Vagina (tissue), 2 donors: ENCODE measurements around the gene G6PC3.

ENCODE experiments used
- POLR2A ChIP-seq, 2 donors: fragments of 450-650 bp; IDR thresholded peaks; one replicate each; pipeline ENCODE4 v1.6.1; 2017; ENCODE audit warnings: antibody characterized with exemption in 2 of 2, mild to moderate bottlenecking in 2 of 2, moderate library complexity in 2 of 2
- POLR2AphosphoS5 ChIP-seq, 2 donors: sonication (generic); formaldehyde crosslinking; IDR thresholded peaks; one replicate each; pipeline ENCODE4 v1.9.0; 2017; ENCODE audit warnings: antibody characterized with exemption in 2 of 2, mild to moderate bottlenecking in 2 of 2, low read depth in 1 of 2; ENCODE audit not compliant: insufficient read depth in 1 of 2
- TF ChIP-seq, protein P1 (sequence below), 3 experiments: fragments of 450-650 bp in 2 of 3; fragments of 200-600 bp in 1 of 3; sonication (generic) in 1 of 3; IDR thresholded peaks; one replicate each; pipeline ENCODE4 v1.5.1; 2017 to 2019; ENCODE audit warnings: antibody characterized with exemption in 3 of 3, mild to moderate bottlenecking in 2 of 3, moderate library complexity in 2 of 3

DNA sequence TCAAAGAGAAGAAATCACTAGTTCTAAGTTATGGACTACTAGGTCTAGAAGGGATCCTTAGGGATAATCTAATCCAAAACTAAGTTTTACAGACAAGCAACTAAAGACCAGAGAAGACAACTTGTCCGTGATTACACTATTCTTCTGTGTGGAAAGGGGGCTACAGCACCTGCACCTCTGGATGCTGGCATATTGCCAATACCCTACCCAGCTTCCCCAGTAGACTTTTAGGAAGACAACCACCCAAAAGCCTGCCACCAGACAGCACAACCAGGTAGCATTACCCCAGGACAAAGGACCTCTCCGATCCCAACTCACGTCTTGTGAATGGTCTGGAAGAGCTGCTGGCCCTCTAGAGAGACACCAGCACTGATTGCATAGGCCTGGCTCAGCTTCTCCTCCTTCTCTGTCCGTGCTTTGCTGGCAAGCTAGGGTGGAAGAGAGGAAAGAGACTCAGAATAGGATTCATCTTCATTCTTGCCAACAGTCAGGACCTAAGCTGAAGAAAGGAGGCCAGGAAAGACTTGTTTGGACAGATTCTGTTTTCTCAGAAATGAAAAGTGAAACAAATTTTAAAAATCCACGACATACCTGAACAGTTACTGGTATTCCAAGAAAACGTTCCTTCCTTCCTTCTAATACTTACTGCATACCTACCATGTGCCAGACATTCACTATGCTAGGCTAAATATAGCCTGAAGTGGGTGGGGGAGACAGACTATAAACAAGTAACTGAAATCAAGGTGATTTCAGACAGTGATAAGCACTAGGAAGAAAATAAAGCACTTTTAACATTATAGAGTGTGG is 30.5 kb upstream of the G6PC3 start:
- TF ChIP-seq, protein P1, sequence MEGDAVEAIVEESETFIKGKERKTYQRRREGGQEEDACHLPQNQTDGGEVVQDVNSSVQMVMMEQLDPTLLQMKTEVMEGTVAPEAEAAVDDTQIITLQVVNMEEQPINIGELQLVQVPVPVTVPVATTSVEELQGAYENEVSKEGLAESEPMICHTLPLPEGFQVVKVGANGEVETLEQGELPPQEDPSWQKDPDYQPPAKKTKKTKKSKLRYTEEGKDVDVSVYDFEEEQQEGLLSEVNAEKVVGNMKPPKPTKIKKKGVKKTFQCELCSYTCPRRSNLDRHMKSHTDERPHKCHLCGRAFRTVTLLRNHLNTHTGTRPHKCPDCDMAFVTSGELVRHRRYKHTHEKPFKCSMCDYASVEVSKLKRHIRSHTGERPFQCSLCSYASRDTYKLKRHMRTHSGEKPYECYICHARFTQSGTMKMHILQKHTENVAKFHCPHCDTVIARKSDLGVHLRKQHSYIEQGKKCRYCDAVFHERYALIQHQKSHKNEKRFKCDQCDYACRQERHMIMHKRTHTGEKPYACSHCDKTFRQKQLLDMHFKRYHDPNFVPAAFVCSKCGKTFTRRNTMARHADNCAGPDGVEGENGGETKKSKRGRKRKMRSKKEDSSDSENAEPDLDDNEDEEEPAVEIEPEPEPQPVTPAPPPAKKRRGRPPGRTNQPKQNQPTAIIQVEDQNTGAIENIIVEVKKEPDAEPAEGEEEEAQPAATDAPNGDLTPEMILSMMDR (IDR thresholded peaks at IDR 0.05) = no peak
- no peak for TF ChIP-seq POLR2A (IDR thresholded peaks at IDR 0.05)
- peak in 1 of 2 donors; percentile 14 for TF ChIP-seq POLR2AphosphoS5 (IDR thresholded peaks at IDR 0.05; ENCODE audit: insufficient read depth in 1 of 2, low read depth in 1 of 2)
